GM18507 (cell line): ENCODE results near the gene CHIC2.

Experiments
- DNase-seq: peaks from one replicate; pipeline ENCODE4 v3.0.0; 2011; ENCODE audit warnings: low read depth; ENCODE audit not compliant: insufficient read length; ENCODE audit errors: extremely low spot score
- FAIRE-seq: peaks from 2 replicates; lab custom pipeline; 2011; peaks lifted over from hg19 to GRCh38; lab: Jason Lieb, UNC

The CHIC2 gene

DNA sequence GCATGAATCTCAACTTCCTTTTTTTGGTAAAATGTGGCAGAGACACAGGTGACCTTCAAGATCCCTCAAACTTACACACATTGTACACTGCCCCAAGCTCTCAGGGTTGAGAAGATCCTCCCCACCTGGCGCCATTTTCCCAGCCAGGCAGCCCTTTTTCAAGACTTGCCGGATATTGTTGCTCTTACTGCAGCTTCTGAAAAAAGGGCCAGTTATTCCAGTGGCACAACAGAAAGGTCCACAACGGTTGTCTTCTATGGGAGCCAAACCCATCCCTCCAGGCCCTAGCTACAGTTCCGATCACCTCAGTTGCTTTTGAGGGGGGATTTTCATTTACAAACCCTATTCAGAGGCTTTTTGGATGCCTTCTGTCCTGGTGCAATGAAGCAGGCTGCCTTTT lies 101.1 kb downstream of the CHIC2 start:
- FAIRE-seq (no peak), DNase-seq (no peak)

DNA sequence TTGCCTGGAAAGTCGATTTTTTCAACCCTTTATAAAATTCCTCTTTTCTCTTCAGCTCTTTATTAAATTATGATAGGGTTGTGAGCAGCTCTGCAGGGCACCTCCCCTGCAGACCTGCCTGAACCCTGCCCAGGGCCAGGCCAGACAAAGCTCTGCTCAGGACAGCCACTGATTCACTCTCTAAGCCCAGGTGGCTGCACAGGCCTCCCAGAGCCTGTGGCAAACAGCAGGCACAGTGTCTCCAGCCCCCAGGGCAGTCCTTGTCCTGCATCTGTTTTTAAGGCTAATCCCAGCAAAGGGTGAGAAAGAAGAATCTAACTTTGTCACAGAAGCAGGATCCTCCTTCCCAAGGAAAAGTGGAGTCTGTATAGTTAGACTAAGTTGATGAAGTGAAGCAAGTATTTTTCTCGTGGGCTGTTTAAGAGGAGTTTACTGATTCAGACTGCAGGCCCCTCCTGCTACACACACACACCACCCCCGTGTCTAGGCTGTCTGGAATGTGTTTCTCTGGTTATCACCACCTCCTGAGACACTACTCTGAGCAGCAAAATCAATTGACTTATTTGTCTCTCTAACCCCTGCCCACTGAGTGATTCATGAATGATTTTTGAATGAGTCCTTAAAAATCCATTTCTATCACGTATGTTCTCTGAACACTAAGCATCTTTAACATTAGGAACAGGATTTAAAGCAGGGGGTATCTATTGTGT lies 101.7 kb downstream of the CHIC2 start:
- DNase-seq, result no peak

DNA sequence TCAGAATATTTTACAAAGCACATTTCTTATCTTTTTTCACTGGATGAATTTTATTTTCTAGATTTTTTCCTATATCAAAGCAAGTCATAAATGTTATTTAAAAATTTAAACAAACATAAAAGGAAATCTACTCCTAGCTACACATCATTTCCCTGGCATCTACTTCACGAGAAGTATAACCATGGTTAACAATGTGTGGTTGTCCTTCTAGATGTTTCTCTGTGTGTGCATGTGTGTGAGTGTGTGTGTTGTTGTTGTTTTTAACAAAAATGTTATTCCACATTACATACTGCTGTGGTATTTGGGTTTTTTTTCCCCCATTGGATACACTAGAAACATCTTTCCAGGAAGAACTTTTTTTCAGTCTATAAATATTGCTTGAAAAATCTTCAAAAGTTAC lies 103.1 kb downstream of the CHIC2 start:
- DNase-seq, result no peak
- FAIRE-seq, result no peak

More for the DNA sequence above, 101.7 kb downstream of the CHIC2 start:
- FAIRE-seq, result no peak

DNA sequence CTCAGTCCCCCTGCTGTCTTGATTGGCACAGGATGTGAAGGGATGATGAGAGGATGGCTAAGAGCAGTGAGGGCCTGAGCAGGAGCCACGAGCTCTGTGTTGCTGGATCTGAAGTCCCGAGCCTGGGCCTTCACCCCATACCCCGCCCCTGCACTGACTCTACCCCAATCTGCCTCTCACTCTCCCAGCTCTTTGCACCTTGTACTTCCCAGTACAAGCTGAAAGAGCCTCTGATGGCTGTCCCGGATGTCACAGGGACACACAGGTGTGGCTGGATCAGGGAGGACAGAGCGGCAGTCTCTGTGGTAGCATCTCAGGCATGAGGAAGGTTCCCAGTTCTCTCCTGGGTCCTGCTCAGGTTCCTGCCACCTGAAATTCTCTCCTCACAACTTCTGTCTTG lies 103.6 kb downstream of the CHIC2 start:
- no peak for DNase-seq
- no peak for FAIRE-seq
